Stromal cell of bone marrow (primary cell): ENCODE data around the gene CA10.

ENCODE experiments used
- DNase-seq: peaks from one replicate; pipeline ENCODE4 v3.0.0-alpha.2; 2012; ENCODE audit warnings: low read depth

CA10 gene

GRCh38 chr17:51595826-51596398 lies 562.6 kb downstream of the CA10 start:
- no peak for DNase-seq

- no peak for DNase-seq
These were observed 568.4 kb downstream of the CA10 start for GRCh38 chr17:51590071-51590656.

- no peak for DNase-seq
These were observed 570.5 kb downstream of the CA10 start for GRCh38 chr17:51588063-51588462.

GRCh38 chr17:51587516-51587915 lies 571.0 kb downstream of the CA10 start:
- no peak for DNase-seq

GRCh38 chr17:51585514-51586104 lies 572.9 kb downstream of the CA10 start:
- DNase-seq = no peak

- no peak for DNase-seq
These were observed 577.6 kb downstream of the CA10 start for GRCh38 chr17:51580869-51581268.
